Left colon (tissue), 2 donors: Measurements from ENCODE around the gene VCAN. TPM values are rescaled to one million over a fixed set of nuclear protein-coding genes. Genes with fewer than 3 reads are reported as not detected.

Experiments used
- ATAC-seq: fragments of 200-7000 bp; cut with Tn5 transposase; one replicate; pipeline ENCODE4 v1.9.1; 2020; ENCODE audit warnings: mild to moderate bottlenecking, moderate library complexity
- DNase-seq, 2 donors: peaks; one replicate each; pipeline ENCODE4 v3.0.0-alpha.2; 2020
- intact Hi-C, 2 donors: fragments of 100-400 bp; cut with DNase I in 1 of 2; cut with micrococcal nuclease in 1 of 2; formaldehyde crosslinking; loops; one replicate each; pipeline versions ENCODE4 v1.11.2 to v1.14.0; 2022; cut with DNase I, micrococcal nuclease
- total RNA-seq, 2 donors: library from RNA; stranded (reverse); fragmentation: NEBNext Ultra II Directional; extraction: Animal tissue kit (Norgen Biotek cat#: 25700); gene quantifications; one replicate each; pipeline ENCODE4 v1.2.1, GENCODE V29; 2021
- donor health status: DM: no; HTN: no; CAD: no.
- donor health status: DM: yes; HTN: yes; CAD: no.

Gene VCAN
- total RNA-seq, 2 donors from 2014 or later, result 4.7 to 15.5 TPM

- ATAC-seq (no peak), DNase-seq (no peak)
- intact Hi-C loops, result no loop called here
Observed at GRCh38 chr5:83490203-83490602, 18.7 kb downstream of the VCAN start.

GRCh38 chr5:83492331-83492730, 20.8 kb downstream of the VCAN start:
- intact Hi-C loops, result no loop called here
- ATAC-seq (no peak), DNase-seq (no peak)

GRCh38 chr5:83493644-83494043, 22.1 kb downstream of the VCAN start:
- no peak for DNase-seq
- ATAC-seq, result no peak
- intact Hi-C loops, result no loop called here

GRCh38 chr5:83494087-83494620, 22.6 kb downstream of the VCAN start:
- ATAC-seq (no peak), DNase-seq (no peak)
- intact Hi-C loops, result no loop called here

- no peak for ATAC-seq
- no peak for DNase-seq
- intact Hi-C loops, result no loop called here
Observed at GRCh38 chr5:83494666-83495065, 23.1 kb downstream of the VCAN start.

- intact Hi-C loops, result no loop called here
- DNase-seq, result no peak
- ATAC-seq, result no peak
Observed at GRCh38 chr5:83496626-83497025, 25.1 kb downstream of the VCAN start.

- DNase-seq (no peak), ATAC-seq (no peak)
- intact Hi-C loops, result no loop called here
Observed at GRCh38 chr5:83498585-83498984, 27.0 kb downstream of the VCAN start.

- ATAC-seq (no peak), DNase-seq (no peak)
- intact Hi-C loops, result no loop called here
Observed at GRCh38 chr5:83503662-83504061, 32.1 kb downstream of the VCAN start.

GRCh38 chr5:83507431-83507830, 35.9 kb downstream of the VCAN start:
- DNase-seq, result no peak
- intact Hi-C loops, result no loop called here
- ATAC-seq, result no peak

- intact Hi-C loops, result no loop called here
- DNase-seq (no peak), ATAC-seq (no peak)
Observed at GRCh38 chr5:83509540-83509939, 38.0 kb downstream of the VCAN start.

- ATAC-seq, result no peak
- intact Hi-C loops, result no loop called here
- no peak for DNase-seq
Observed at GRCh38 chr5:83510260-83510659, 38.7 kb downstream of the VCAN start.

- DNase-seq (no peak), ATAC-seq (no peak)
- intact Hi-C loops, result no loop called here
Observed at GRCh38 chr5:83512061-83512745, 40.7 kb downstream of the VCAN start.

- intact Hi-C loops, result no loop called here
- no peak for DNase-seq
- no peak for ATAC-seq
Observed at GRCh38 chr5:83513081-83513480, 41.5 kb downstream of the VCAN start.

GRCh38 chr5:83513491-83513890, 41.9 kb downstream of the VCAN start:
- DNase-seq (no peak), ATAC-seq (no peak)
- intact Hi-C loops, result no loop called here

- ATAC-seq (no peak), DNase-seq (no peak)
- intact Hi-C loops, result no loop called here
Observed at GRCh38 chr5:83516377-83516776, 44.8 kb downstream of the VCAN start.

GRCh38 chr5:83517072-83517687, 45.6 kb downstream of the VCAN start:
- ATAC-seq (no peak), DNase-seq (no peak)

GRCh38 chr5:83517688-83518085, 46.1 kb downstream of the VCAN start:
- ATAC-seq, result no peak
- DNase-seq, result no peak
- intact Hi-C loops, result no loop called here

More at GRCh38 chr5:83517072-83517687, 45.6 kb downstream of the VCAN start:
- intact Hi-C loops, result no loop called here

GRCh38 chr5:83518319-83519061, 46.9 kb downstream of the VCAN start:
- DNase-seq, result no peak
- intact Hi-C loops, result no loop called here
- no peak for ATAC-seq

- intact Hi-C loops, result no loop called here
- ATAC-seq, result no peak
- DNase-seq, result no peak
Observed at GRCh38 chr5:83522446-83522845, 50.9 kb downstream of the VCAN start.

GRCh38 chr5:83523929-83524328, 52.4 kb downstream of the VCAN start:
- intact Hi-C loops, result no loop called here
- DNase-seq, result no peak
- no peak for ATAC-seq
